Measurements from ENCODE around the gene MS4A13.

DNA sequence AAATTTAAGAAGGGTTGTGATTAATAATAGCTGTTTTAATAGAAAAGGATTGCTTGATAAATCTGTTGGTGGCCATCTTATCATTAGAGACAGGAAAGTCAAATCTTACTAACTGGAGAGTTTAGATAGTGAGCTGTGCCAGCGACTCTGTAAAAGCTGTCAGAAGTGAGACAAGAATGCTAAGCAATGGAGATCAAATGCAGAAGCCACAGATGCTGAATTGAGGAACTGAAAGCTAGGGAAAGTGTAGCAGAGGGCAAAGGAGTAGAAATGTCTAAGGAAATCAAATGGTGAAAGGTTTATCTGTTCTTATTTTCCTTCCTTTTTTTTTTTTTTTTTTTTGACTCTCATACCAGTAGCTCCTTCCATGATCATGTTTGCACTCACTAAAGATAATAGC is 13.7 kb downstream of the MS4A13 start:
- TF ChIP-seq YY1 (IDR thresholded peaks at IDR 0.05; ENCODE audit: insufficient read depth, insufficient read length) (no peak), ZNF274 (IDR thresholded peaks at IDR 0.05; ENCODE audit: low read depth, low read length) (no peak)
